Endothelial cell of hepatic sinusoid (primary cell): ENCODE data around the gene HSPD1.
"Not testable (repeated sequence)": the region's sequence is repeated elsewhere in the genome, so short reads cannot be mapped to it uniquely, and the experiment has no call there.

Experiments used
- in situ Hi-C: cut with HindIII; loops from 2 replicates; pipeline ENCODE4 v1.10.0; 2017; ENCODE audit warnings: low sequenced_read_pairs

Gene HSPD1

GRCh38 chr2:197497326-197497725 is 2.3 kb downstream of the HSPD1 start:
- in situ Hi-C loops, result no loop called here

DNA sequence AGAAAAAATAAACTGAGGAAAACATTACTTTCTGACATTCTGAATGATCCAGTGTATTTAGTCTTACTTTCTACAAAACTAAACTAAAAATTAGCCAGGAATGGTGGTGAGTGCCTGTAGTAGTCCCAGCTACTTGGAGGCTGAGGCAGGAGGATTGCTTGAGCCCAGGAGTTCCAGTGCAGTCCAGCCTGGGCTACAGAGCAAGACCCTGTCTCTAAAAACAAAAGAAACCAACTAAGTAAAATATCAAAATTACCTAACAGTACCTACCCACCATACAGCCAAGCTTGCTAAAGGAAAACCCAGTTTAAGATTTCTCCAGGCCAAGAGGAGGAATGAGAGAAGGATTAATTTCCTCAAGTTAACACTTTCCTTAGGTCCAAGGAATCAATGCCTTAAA is 2.9 kb downstream of the HSPD1 start:
- in situ Hi-C loops, result no loop called here

GRCh38 chr2:197495433-197496134 is 4.1 kb downstream of the HSPD1 start:
- in situ Hi-C loops, result no loop called here

GRCh38 chr2:197487385-197487784 is 12.3 kb downstream of the HSPD1 start:
- in situ Hi-C loops, result no loop called here

GRCh38 chr2:197486175-197486574 is 13.5 kb downstream of the HSPD1 start:
- in situ Hi-C loops, result no loop called here

DNA sequence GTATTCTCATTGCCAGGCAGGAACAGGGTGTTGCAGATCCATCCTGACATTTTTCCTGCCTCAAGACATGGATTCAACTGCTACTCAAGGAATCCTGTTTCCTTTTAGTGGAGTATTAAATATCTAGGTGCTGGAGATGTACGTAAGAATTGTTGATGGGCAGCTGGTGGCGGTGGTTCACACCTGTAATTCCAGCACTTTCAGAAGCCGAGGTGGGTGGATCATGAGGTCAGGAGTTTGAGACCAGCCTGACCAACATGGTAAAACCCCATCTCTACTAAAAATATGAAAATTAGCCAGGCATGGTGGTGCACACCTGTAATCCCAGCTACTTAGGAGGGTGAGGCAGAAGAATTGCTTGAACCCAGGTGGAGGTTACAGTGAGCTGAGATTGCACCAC is 15.4 kb downstream of the HSPD1 start:
- in situ Hi-C loops, result not testable (repeated sequence)

GRCh38 chr2:197480165-197481036 is 19.2 kb downstream of the HSPD1 start:
- in situ Hi-C loops, result no loop called here

DNA sequence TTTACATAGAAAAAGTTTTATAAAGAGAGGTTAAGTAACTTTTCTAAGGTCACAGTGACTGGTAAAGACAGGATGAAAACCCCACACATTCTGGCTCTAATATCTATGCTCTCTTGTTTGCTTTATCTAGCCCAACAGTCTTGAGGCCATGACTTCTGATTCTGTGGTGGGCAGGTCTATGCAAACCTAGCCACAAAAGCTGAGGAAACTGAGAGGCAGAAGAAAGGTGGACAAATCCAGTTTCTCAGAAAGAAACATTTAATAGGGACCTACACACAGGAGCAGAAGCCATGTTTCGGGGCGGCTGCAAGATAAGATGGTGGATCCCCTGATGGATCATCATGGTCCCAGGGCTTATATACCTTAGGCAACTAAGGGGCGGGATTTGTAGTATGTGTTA is 21.8 kb downstream of the HSPD1 start:
- in situ Hi-C loops, result loop anchor here (5.0 kb wide), 1 partner anchor 70 kb away; no protein-coding TSS in a partner anchor

DNA sequence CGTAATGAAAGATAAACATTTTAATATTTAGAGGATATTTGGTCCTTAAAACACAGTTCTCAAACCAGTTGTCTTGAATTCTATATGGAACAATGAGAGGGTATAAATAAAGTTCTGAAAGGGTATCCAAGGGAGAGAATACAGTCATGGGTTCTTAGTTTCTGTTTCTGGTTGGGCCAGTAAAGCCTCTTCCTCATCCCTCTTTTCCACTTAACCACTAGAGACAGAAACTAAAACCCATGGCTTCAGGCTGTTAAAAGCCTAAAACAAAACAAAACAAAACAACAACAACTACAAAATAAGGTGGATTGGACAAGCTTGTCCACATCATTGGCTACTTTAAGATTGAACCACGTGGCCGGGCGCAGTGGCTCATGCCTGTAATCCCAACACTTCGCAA is 27.5 kb downstream of the HSPD1 start:
- in situ Hi-C loops, result no loop called here

- in situ Hi-C loops, result no loop called here
Observed at GRCh38 chr2:197464175-197464574, 35.5 kb downstream of the HSPD1 start.

GRCh38 chr2:197461057-197461456 is 38.6 kb downstream of the HSPD1 start:
- in situ Hi-C loops, result no loop called here

- in situ Hi-C loops, result no loop called here
Observed at GRCh38 chr2:197460649-197461048, 39.0 kb downstream of the HSPD1 start.

DNA sequence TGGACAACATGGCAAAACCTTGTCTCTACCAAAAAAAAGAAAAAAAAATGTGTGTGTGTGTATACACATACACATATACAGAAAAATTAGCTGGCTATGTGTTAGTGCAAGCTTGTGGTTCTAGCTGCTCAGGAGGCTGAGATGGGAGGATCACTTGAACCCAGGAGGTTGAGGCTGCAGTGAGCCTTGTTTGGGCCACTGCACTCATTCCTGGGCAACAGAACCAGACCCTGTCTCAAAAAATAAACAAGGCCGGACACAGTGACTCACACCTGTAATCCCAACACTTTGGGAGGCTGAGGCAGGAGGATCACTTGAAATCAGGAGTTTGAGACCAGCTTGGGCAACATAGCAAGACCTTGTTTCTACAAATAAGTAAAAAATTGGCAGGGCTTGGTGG is 44.2 kb downstream of the HSPD1 start:
- in situ Hi-C loops, result no loop called here

GRCh38 chr2:197454923-197455322 is 44.7 kb downstream of the HSPD1 start:
- in situ Hi-C loops, result no loop called here

DNA sequence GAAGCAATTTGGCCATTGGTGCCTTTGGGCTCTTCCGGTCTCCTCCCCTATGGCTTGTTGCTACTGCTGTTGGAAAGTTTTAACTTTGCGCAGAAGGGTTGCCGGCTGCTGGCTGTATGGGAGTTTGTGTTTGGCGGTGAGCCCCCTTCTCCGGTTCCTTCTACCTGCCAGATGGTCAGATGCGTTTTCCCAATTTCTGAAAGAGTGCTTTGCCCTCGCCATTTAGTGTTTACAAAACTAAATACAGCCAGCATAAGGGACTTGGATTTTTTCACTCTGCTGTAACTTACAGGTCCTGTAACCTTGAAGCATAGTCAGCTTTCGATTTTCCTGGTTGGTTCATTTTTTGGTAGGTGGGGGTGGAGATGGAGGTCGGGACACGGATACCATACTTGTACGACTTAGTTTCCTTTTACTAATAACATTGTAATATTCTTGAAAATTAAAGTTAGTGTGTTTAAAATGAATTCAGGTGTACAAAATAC is 45.7 kb downstream of the HSPD1 start:
- in situ Hi-C loops, result no loop called here

DNA sequence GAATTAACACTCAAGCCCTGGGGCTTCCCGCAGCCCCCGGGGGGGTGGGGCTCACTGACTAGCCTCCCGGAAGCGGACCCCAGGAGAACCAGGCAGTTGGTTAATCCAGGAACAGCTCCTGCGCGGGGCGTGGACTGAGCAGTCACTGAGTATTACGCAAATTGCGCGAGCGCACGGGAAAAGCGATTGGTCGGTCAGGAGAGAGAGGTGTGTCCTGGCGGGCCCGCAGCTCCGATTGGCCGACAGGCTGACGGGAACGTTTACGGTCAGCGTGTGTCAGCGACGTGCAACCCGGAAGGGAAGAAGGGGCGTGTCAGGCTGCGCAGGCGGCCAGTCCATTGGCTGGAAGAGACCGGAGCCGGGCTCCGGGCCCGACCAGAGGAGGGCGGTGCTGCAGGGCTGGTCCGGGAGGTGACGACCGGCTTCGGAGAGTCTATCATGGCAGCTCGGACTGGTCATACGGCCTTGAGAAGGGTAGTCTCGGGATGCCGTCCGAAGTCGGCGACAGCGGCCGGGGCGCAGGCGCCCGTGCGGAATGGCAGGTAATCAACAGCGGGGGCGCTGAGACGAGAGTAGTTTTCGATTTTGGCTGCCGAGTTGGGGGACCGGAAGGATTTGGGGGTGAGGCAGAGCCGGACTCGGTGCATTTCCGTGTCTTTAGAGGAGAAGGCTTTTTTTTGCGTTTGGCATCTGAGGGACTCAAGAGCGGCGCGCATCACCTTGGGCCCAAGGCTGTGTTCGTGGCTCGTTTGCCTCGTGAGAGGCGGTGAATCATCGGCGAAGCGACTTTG is 46.3 kb downstream of the HSPD1 start, which contains the start of gene COQ10B:
Gene COQ10B (plus strand): TSS at position 430 of the 791 bp plus-strand sequence. CDS start 9 bp downstream, at position 439.
- in situ Hi-C loops, result no loop called here

- in situ Hi-C loops, result no loop called here
Observed at GRCh38 chr2:197452754-197453122, 46.9 kb downstream of the HSPD1 start.

DNA sequence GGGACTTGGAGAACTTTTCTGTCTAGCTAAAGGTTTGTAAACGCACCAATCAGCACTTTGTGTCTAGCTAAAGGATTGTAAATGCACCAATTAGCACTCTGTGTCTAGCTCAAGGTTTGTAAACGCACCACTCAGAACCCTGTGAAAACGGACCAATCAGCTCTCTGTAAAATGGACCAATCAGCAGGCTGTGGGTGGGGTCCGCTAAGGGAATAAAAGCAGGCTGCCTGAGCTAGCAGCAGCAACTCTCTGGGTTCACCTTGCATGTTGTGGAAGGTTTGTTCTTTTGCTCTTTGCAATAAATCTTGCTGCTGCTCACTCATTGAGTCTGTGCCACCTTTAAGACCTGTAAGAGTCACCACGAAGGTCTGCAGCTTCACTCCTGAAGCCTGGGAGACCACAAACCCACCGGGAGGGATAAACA is 48.7 kb downstream of the HSPD1 start:
- in situ Hi-C loops, result not testable (repeated sequence)

- in situ Hi-C loops, result no loop called here
Observed at GRCh38 chr2:197450465-197450864, 49.2 kb downstream of the HSPD1 start.

- in situ Hi-C loops, result no loop called here
Observed at GRCh38 chr2:197446844-197447243, 52.8 kb downstream of the HSPD1 start.

GRCh38 chr2:197445746-197446145 is 53.9 kb downstream of the HSPD1 start:
- in situ Hi-C loops, result no loop called here
